ENCODE results near the gene PITPNC1.

DNA sequence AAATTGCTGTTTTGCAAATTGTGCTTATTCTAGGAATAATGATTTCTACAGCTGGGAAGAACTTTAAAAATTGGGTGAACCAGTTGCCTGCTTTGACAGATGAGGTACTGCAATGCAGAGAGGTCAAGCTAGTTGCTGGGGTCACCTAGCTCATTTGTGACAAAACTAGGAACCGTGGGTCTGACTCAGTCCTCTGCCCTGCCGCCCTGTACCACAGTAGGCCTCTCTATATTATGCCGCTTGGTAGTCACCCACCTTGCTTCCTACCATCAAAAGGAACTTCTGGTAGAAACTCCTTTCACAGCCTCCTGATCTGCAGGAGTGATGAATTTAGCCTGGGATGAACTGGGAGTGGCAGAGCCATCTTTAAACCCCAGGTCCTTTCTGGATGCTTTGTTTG, 105.7 kb downstream of the PITPNC1 start:
- TF ChIP-seq, protein P1, sequence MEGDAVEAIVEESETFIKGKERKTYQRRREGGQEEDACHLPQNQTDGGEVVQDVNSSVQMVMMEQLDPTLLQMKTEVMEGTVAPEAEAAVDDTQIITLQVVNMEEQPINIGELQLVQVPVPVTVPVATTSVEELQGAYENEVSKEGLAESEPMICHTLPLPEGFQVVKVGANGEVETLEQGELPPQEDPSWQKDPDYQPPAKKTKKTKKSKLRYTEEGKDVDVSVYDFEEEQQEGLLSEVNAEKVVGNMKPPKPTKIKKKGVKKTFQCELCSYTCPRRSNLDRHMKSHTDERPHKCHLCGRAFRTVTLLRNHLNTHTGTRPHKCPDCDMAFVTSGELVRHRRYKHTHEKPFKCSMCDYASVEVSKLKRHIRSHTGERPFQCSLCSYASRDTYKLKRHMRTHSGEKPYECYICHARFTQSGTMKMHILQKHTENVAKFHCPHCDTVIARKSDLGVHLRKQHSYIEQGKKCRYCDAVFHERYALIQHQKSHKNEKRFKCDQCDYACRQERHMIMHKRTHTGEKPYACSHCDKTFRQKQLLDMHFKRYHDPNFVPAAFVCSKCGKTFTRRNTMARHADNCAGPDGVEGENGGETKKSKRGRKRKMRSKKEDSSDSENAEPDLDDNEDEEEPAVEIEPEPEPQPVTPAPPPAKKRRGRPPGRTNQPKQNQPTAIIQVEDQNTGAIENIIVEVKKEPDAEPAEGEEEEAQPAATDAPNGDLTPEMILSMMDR (conservative IDR thresholded peaks at IDR 0.05 in 1 of 2, IDR thresholded peaks at IDR 0.05 in 1 of 2; ENCODE audit: extremely low read depth in 1 of 2, insufficient read depth in 1 of 2, low read depth in 1 of 2, low read length in 2 of 2), result no peak
- TF ChIP-seq EZH2 (IDR thresholded peaks at IDR 0.05; ENCODE audit: borderline replicate concordance, low read length), result no peak
